Measurements from ENCODE around the gene SYK.
"Not testable (repeated sequence)": the region's sequence is repeated elsewhere in the genome, so short reads cannot be mapped to it uniquely, and the experiment has no call there.

Gene SYK

DNA sequence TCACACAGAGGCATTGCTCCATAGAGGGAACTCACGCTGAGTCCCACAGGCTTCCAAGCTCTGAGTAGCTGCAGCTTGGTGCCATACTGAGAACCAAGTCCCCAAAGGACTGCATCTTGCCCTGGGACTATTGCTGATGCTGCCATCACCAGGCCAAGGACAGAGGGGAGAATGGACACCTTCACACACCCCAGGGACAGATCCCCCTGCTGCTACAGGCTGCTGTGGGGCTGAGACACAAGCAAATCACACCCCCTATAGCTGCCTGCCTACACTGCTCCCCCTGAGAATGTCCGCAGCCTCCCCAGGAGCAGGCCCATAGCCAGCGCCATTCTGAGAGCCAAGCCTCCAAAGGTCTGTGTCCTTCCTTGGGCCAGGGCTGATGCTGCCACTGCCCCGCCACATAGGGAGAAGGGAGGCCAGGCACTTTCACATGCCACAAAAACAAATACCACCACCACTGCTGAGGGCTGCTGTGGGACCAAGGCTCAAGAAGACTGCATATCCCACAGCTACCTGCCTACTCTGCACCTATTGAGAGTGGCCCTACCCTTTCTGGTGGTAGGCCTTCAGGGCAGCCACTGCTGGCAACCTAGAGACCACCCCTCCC, 81.5 kb downstream of the SYK start:
- DNase-seq, result no peak

GRCh38 chr9:90883661-90884060, 82.0 kb downstream of the SYK start:
- DNase-seq, result no peak

DNA sequence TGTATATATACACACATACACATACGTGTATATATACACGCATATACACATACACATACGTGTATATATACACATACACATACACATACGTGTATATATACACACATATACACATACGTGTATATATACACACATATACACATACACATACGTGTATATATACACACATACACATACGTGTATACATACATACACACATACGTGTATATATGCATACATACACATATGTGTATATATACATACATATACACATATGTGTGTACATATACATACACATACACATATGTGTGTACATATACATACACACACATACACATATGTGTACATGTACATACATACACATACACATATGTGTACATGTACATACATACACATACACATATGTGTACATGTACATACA, 82.6 kb downstream of the SYK start:
- DNase-seq, result no peak

DNA sequence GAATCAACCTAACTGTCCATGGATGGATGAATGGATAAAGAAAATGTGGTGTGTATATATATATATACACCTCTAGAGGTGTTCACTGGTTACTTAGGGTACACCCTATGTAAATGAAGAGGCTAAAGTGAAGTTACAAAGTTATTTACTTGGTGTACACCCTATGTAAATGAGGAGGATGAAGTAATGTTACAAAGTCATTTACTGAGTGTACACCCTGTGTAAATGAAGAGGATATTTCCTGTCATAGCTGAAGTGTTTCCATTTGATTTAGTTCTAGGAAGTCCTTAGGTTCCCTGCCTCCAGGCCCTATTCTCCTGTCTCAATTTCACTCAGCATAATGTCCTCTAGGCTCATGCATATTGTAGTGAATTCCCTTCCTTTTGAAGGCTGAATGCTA, 85.2 kb downstream of the SYK start:
- not testable (repeated sequence) for DNase-seq

GRCh38 chr9:90888941-90889340, 87.3 kb downstream of the SYK start:
- DNase-seq, result no peak

DNA sequence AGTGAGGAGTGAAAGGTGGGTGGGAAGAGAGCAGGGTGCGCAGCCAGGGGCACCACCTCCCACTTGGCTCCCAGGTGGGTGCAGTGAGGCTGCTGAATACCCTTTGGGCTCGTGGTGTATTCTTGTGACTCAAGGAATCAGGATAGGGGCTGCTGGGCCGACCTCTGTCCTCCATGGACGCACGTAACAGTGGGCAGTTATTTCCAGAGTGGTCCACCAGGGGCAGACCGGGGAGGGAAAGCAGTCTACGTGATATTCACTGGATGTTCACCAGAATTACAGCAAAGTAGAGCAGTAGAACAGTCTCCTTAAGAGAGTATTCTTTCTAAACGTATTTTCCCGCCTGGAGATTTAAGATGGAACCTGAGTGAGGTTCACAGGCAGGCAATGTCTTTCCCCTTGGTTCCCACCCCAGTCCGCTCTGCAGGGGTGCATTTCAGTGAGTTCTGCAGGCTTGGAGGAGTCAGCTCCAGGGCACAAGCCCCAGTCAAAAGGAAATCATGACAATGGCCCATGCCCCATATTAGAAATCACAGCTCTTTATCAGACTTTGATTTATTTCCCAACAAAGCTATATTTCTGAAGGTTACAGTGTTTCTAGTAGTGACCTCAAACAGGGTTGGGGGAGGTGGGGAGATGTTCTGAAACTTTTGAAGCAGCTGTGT, 88.7 kb downstream of the SYK start:
- DNase-seq, result no peak

GRCh38 chr9:90891308-90892040, 89.9 kb downstream of the SYK start:
- no peak for DNase-seq

DNA sequence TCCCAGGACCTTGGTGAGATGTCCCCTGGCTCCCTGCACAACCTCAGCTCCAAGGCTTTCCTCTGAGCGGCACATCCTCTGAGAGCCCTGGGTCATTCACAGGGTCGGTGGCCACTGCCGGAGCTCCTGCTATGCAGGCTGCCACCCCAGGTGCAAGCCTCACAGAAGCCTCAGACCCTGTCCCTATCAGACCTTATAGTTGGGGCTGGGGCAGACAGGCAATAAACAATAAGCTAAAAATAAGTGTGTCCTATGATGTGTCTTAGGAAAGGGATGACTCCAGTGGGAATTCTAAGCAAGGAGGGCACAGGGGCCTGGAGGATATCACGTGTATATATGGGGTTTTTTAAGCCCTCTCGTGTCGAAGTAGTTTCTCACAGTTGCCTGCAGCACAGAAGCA, 91.3 kb downstream of the SYK start:
- no peak for DNase-seq

GRCh38 chr9:90893706-90894105, 92.1 kb downstream of the SYK start:
- no peak for DNase-seq

DNA sequence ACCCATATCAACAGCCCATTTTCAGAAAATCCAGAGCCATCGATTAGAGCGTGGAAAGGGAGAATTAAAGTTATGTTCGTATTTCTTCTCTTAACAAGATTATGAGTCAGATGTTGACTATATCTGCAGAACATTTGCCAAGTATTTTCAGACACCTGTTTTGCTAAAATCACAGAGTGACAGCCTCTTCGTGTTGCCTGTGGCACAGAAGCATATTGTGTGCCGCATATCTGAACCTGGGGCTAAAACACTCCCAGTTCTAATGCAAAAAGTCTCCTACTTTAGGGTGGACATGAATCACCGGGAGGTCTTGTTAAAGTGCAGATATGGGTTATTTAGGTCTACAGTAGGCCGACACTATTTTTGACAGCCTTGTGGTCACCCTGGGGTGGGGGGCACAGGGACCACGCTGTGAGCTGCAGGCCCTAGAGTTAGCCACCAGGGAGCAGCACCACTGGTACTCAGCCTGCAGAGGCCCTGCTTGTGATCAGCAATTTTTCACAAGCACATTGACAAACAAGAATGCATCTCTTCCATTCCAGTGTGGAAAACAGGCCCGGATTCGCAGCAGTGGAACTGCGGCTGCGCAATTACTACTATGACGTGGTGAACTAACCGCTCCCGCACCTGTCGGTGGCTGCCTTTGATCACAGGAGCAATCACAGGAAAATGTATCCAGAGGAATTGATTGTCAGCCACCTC, 93.5 kb downstream of the SYK start:
- no peak for DNase-seq

GRCh38 chr9:90895786-90896185, 94.2 kb downstream of the SYK start:
- DNase-seq, result no peak

DNA sequence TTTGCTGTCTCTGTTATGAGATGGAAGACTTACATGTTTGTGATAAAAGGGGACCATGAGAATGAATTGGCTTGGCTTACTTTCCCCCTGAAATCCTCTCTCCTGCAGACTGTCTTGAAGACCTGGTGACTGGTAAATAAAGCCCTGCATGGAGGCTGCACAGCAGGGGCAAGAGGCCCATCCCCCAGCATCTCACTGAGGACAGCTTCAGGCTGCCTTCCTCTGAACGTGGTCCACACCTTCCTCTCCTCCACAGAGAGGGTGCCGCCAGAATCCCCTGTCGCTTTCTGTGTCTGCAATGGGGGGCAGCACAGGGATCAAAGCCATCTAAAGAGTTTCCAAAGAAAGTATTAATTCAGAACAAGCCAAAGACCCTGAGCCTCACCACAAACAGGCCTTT, 94.6 kb downstream of the SYK start:
- DNase-seq, result no peak

- no peak for DNase-seq
Measured at GRCh38 chr9:90898228-90898627, 96.6 kb downstream of the SYK start.

GRCh38 chr9:90899287-90899686, 97.7 kb downstream of the SYK start:
- no peak for DNase-seq

DNA sequence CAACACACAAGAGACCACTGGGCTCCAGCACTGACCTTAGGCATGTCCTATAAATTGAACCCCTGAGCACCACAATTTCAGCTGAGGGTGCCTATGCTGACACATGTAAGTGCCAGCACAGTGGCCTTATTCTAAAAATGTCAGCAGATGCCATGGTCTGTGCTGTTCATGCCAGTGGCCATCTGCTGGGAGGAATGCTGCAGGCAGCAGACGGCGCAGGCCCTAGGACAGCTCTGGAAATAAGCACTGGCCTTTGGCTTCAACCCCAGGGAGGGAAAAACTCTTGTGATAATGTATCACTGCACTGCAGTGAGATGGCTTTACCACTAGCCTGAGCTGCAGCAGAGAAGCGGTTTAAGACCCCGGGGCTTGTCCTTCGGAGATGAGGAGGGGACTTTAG, 98.5 kb downstream of the SYK start:
- no peak for DNase-seq

DNA sequence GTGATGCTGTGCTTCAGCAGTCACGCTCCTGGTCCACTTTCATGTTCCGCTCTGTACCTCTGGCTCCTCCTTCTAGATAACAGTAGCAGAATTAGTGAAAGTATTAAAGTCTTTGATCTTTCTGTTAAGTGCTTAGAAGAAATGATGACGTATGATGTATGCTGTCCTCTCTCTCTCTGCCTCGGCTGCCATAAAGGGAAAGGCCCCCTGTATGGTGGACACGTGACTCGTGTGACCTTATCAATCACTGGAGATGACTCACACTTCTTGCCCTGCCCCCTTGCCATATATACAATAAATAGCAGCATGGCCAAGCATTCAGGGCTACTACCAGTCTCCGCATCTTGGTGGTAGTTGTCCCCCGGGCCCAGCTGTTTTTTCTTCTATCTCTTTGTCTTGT, 100.3 kb downstream of the SYK start:
- no peak for DNase-seq

DNA sequence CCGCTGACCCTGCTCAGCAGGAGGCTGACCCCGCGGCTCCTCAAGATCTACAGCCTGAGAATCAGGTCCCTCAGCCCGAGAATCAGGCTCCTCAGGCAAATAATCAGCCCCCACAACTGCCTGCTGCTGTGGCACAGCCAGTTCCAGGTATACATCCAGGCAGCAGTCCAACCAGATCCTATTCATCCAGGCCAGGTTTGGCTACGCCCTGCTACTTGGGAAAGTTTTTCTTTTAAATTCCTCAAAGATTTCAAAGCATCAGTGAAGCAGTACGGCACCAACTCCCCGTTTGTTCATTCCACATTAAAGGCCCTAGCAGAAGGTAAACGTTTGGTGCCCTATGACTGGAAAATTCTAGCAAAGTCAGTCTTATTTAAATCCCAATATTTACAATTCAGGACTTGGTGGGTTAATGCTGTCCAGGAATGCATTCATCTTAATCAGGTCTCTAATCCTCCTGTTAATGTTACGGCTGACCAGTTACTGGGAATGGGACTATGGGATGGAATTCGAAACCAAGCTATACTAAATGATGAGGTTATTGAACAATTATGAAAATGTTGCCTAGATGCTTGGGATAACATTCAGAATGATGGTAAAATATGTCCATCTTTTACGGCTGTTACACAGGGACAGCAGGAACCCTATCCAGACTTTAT, 102.3 kb downstream of the SYK start:
- no peak for DNase-seq

DNA sequence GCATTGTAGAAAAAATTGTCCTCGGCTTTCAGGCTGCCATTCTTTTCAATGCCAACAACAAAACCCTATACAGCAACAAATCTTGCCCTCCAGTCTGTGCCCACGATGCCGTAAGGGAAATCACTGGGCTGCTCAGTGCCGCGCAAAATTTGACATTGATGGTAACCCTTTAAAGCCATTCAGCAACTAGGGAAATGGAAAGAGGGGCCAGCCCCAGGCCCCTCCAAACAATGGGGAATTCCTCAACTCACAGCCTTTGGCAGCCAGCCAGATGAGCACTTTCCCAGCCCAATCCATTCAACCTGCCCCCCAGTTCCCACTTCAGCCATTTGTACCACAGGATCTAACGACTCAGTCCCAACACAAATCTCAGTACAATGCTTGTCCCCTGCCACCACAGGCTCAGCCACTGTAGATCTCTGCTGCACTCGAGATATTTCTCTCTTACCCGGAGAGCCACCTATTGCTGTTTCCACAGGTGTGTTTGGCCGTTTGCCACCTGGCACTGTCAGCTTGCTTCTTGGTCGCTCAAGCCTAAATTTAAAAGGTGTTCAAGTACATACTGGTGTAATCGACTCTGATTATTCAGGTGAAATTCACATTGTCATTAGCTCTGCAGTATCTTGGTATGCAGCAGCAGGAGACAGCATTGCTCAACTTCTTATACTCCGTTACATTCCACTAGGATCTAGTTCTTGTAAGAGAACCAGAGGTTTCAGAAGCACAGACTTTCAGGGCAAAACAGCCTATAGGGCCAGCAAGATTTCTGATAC, 103.3 kb downstream of the SYK start:
- no peak for DNase-seq

DNA sequence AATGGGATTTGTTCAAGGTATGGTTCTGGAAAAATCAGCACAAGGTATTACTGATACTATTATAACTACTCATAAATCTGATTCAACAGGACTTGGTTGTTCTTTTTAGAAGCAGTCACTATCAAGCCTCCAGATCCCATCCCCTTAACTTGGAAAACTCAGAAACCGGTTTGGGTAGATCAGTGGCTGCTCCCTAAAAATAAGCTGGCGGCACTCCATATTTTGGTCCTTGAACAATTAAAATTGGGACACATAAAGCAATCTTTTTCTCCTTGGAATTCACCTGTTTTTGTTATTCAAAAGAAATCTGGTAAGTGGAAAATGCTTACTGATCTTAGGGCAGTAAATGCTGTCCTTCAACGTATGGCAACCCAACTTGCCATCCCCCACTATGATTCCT, 104.2 kb downstream of the SYK start:
- no peak for DNase-seq

GRCh38 chr9:90906316-90907055, 104.9 kb downstream of the SYK start:
- DNase-seq, result no peak

DNA sequence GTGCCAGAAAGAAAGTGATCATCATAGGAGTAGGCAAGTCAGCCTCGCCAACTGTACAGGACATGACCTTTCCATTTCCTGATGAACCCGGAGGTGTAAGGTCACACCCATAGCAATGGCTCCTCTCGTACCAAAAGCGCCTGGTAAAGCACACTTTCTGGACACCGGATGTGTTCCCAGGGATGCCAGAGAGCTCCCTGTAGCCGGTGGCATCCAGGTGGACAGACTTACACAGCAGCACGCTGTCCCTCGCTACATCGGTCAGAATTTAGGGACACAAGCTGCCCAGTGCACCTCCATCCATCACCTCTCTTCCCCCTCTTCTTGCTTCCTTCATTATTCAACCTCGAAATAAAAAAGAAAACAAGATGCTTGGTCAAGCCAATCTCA, 105.4 kb downstream of the SYK start:
- no peak for DNase-seq

- no peak for DNase-seq
Measured at GRCh38 chr9:90907790-90908189, 106.2 kb downstream of the SYK start.

Measured in activated gamma-delta T cell (primary cell).